Measurements from ENCODE around the gene NRSN1.

Gene NRSN1, protein sequence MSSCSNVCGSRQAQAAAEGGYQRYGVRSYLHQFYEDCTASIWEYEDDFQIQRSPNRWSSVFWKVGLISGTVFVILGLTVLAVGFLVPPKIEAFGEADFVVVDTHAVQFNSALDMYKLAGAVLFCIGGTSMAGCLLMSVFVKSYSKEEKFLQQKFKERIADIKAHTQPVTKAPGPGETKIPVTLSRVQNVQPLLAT

DNA sequence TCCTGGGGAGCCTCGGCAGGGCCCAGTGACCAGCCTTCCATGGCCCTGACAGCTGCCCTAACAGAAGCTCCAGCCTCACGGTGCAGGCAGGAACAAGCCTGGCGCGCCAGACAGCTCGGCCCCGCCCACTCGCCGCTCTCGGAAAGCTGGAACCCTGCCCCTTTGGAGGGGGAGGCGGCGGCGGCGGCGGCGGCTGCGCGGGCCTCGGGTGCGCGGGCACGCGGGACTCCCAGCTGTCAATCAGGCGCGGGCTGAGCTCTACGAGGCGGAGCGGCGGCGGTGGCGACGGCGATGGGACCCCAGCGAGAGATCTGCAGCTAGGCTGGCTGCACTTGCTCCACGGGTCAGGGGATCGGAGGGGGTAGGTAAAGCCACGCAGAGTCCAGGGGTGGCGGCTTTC is at the start of gene NRSN1:
Gene NRSN1 (plus strand): TSS at position 236 of the 400 bp plus-strand sequence. CDS start 8,113 bp downstream, outside the sequence.
- ATAC-seq: no peak
- DNase-seq: peak; percentile 16

DNA sequence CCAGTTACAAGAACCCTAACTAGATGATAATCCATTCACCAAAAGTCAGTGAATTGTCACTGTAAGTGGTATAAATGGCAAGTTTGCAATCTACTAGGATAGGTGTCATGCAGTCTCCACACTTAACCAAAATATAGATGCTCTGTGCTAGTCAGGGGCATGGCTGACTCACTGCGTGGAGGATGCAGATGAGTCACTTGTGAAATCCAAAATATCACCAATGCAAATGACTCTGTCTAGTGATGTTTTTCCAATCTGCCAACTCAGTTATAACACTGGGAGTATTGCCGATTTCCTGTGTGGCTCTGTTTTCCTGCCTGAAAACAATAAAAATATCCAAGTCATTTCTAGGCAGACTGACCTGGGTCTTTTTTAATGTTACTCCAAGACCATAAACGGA is 47.8 kb upstream of the NRSN1 start:
- ATAC-seq (no peak), DNase-seq (no peak)

DNA sequence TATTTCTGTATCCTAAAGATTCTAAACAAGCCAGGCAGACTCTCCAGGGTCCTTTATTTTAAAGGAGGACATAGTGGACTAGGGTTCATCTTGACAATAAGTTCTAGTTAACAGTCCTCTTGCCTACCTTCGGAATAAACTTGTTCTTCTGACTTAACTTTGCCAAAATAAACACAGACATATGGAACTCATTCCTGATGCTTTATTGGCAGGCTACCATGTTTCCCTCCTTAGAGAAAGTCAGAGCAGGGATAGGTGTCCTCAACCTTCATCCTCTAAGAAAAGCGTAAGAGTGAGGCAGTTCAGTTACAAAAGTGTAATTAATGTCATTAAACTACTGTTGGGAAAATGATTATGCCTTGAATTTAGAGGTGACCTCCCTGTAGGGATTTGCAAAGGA is 46.9 kb upstream of the NRSN1 start:
- ATAC-seq (no peak), DNase-seq (no peak)

GRCh38 chr6:24080711-24081110 is 45.3 kb upstream of the NRSN1 start:
- ATAC-seq (no peak), DNase-seq (no peak)

- no peak for DNase-seq
- no peak for ATAC-seq
Measured at GRCh38 chr6:24089736-24090135, 36.3 kb upstream of the NRSN1 start.

DNA sequence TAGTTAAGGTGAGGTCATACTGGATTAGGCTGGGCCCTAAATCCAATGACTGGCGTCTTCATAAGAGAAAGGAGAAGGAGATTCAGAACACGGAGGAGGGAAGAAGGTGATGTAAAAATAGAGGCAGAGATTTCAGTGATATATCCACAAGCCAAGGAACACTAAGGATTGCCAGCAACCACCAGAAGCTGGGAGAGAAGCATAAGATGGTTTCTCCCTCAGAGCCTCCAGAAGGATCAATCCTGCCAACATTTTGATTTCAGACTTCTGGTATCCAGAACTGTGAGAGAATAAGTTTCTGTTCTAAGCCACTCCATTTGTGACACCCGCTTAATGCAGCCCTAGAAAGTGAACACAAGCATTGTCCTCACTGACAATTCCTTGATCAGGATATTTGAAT is 33.6 kb upstream of the NRSN1 start:
- ATAC-seq (no peak), DNase-seq (no peak)

- ATAC-seq (no peak), DNase-seq (no peak)
Measured at GRCh38 chr6:24093381-24093780, 32.6 kb upstream of the NRSN1 start.

- DNase-seq: no peak
Measured at GRCh38 chr6:24099181-24099580, 26.8 kb upstream of the NRSN1 start.

DNA sequence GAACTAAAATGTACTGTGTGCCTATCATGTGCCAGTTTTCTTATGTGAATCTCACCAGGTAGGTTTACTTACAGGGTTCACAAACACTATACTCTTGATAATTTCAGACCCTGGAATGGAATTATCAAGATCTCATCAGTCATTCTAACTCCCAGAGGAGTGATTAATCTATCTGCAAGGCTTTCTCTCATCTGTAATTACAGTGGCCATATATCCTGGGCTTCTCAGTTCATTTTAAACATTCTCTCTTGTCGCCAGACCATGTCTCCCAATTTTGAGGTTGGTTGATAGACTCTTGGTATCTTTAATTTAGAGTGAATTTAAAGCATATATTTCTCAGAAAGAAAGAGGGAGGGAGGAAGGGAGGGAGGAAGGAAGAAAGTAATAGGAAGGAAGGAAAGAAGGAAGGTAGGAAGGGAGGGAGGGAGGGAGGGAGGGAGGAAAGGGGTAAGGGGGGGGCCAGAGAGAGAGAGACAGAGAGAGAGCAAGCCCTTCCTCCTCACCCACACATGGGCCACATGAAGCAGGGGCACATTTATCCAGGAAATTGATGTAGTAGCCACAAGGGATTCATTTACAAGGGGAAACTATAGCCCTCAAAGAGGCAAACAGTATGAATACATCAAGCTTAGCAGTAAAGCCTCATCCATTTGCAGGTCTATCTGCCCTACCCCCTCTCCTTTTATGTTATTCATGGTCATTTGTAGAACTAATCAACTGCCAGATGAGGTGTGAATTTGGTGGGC is 25.8 kb upstream of the NRSN1 start:
- no peak for DNase-seq

More at GRCh38 chr6:24099181-24099580, 26.8 kb upstream of the NRSN1 start:
- no peak for ATAC-seq

DNA sequence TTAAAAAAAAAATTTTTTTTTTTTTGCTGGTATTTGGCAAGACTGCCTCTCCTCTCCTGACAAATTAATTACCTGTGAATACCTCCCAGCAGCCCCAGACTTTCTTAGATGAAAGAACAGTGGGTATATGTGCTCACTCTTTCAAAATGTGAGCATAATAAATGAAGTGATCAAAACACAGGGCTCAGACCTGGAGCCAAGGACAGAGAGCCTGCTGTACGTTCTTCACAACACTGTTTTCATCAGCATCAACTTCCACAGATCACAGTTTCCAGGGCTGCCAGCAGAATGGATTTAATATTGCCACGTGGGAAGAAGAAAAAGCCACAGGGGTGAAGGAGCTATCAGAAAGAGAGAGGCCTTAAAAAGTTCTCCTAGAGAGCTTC is 25.3 kb upstream of the NRSN1 start:
- DNase-seq: no peak

More for the DNA sequence above, 25.8 kb upstream of the NRSN1 start:
- no peak for ATAC-seq

DNA sequence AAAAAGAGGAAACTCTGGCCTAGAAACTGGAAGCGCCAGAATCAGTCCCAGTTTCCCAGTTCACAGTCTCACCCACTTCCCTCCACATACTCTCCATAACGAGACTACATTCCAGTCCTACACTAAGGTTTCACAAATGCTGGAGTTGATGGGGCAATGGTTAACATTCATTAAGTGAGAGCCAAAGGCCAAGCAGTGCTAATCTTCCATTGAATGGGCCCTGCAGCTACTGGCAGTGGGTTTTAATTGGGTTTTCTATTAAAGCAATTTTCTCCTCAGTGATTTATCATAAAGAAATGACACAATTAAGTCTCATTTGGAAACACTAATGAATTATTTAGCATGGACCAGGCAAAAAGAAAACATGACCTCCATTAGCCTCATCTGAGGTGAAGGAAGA is 20.8 kb upstream of the NRSN1 start:
- ATAC-seq (no peak), DNase-seq (no peak)

More for the DNA sequence above, 25.3 kb upstream of the NRSN1 start:
- no peak for ATAC-seq

GRCh38 chr6:24106291-24106690 is 19.7 kb upstream of the NRSN1 start:
- no peak for ATAC-seq
- no peak for DNase-seq

- DNase-seq: no peak
- no peak for ATAC-seq
Measured at GRCh38 chr6:24107294-24107693, 18.7 kb upstream of the NRSN1 start.

DNA sequence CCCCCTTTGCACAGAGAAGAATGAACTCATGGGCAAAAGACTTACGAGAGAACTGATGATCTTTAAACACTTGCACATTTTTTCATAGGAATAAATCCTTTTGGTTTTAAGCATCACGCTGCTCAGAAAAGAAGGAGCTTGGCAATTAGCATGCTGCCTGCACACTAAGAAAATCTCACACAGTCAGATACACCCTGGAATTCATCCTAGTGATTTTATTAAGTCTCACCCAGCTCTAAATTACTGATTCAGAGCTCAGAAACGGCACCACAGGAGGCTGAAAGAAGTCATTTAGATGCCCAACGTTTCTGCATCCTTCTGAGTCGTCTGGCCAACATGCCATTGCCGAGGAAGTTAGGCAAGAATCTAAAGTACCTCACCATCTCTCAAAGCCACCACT is 18.0 kb upstream of the NRSN1 start:
- no peak for DNase-seq
- ATAC-seq: no peak

GRCh38 chr6:24110417-24110816 is 15.6 kb upstream of the NRSN1 start:
- no peak for ATAC-seq
- no peak for DNase-seq

GRCh38 chr6:24113891-24114290 is 12.1 kb upstream of the NRSN1 start:
- ATAC-seq (no peak), DNase-seq (no peak)

DNA sequence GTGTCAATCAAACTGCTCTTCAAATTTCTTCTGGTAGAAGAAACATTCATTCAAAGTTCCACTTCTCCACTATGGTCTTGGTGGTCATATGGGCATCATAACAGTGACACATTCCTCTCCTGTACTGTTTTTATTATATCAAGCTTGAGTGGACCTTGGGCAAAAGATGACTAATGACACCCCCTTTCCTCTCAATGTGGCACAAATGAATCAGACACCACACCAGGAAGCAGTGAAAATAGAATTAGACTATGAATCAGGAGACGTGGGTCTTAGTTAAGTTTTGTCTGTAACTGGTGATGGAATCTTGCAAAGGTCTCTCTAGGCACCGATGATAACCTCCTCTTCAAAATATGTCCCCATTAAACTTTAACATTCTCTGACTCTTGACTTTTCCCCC is 9.0 kb upstream of the NRSN1 start:
- ATAC-seq (no peak), DNase-seq (no peak)

GRCh38 chr6:24122139-24122538 is 3.9 kb upstream of the NRSN1 start:
- DNase-seq (no peak), ATAC-seq (no peak)

DNA sequence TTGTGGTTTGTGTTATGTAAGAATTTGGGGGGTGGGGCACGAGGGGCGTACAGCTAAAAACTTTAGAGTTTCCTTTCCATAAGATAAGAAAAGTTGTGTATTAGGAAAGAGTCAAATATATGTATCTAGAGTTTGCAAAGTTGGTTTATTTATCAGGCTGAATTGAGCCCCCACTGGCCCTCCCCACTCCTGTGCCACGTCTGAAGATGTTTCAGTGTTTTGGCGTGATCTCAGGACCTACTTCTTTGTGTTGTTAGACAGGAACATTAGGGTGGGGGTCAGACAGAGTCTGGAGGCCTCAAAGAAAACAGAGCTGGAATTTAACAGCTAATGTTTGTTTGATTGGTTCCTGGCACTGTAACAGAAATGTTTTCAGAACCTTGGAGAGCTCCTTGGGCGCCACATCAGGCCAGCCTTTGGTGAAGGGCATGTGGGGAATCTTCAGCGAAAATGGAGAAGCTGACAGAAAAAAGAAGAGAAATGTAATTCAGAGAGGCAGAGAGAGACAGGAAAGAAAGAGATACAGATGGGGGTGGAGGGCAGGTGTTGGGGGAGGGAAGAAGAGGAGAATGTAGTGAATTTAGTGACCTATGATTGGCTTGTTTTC is 674 bp downstream of the NRSN1 start:
- no peak for ATAC-seq
- peak; percentile 13 for DNase-seq

- no peak for DNase-seq
- ATAC-seq: no peak
Measured at GRCh38 chr6:24127316-24127715, 1.3 kb downstream of the NRSN1 start.

GRCh38 chr6:24131751-24132150 is 5.7 kb downstream of the NRSN1 start:
- no peak for DNase-seq
- no peak for ATAC-seq

DNA sequence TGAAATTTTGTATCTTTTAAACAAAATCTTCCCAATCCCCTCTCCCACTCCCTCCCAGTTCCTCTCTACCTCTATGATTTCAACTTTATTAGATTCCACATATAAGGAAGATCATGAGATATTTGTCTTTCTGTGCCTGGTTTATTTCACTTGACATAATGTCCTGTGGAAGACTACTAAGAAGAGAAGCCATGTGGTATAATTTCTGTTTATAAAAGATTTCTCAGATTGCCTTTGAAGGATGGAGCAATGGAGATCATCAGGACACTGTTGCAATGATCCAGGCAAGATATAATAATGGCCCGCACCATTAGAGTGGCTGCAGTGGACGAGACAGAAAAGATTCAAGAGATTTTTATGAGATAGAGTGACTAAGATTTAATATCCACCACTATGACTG is 13.1 kb downstream of the NRSN1 start:
- ATAC-seq (no peak), DNase-seq (no peak)

DNA sequence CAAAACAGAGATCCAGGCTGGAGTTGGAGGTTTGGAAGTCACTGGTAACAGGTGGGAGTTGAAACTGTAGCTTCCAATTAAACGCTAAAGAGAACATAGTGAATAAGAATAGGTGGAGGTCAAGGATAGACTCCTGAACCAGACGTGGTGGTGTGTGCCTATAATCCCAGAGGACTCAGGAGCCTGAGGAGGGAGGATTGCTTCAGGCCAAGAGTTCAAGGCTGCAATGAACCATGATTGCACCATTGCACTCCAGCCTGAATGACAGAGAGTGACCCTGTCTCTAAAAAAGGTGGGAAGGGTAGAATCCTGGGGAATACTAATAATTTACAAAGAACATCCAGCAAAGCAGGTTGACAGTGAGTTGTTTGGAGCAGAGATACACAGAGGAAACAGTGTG is 13.6 kb downstream of the NRSN1 start:
- ATAC-seq: no peak
- DNase-seq: no peak

- no peak for ATAC-seq
- no peak for DNase-seq
Measured at GRCh38 chr6:24140591-24140990, 14.6 kb downstream of the NRSN1 start.
